RWPE2 (cell line): ENCODE measurements around the gene FAXDC2.

Experiments
- ATAC-seq: fragments of 200-7000 bp; cut with Tn5 transposase; 3 replicates; pipeline ENCODE4 v1.9.1; 2021; ENCODE audit warnings: low read depth
- DNase-seq: peaks from one replicate; pipeline ENCODE4 v3.0.0-alpha.2; 2020; ENCODE audit warnings: low spot score
- H3K27ac ChIP-seq: fragments of 450-650 bp; 2 replicates; pipeline ENCODE4 v1.5.1; 2017; ENCODE audit warnings: mild to moderate bottlenecking; ENCODE audit not compliant: poor library complexity, severe bottlenecking
- H3K27me3 ChIP-seq: fragments of 250-450 bp; sonication (Bioruptor Pico); 2 replicates; pipeline ENCODE4 v1.5.1; 2021; ENCODE audit warnings: mild to moderate bottlenecking, moderate library complexity; ENCODE audit not compliant: insufficient read depth, poor library complexity, severe bottlenecking
- H3K36me3 ChIP-seq: fragments of 250-450 bp; sonication (Bioruptor Pico); 2 replicates; pipeline ENCODE4 v1.5.1; 2020; ENCODE audit warnings: low read depth, mild to moderate bottlenecking, moderate library complexity
- H3K4me1 ChIP-seq: fragments of 250-450 bp; sonication (Bioruptor Pico); 2 replicates; pipeline ENCODE4 v1.5.1; 2021; ENCODE audit warnings: mild to moderate bottlenecking, moderate library complexity; ENCODE audit not compliant: insufficient read depth, poor library complexity, severe bottlenecking
- H3K4me3 ChIP-seq: fragments of 250-450 bp; sonication (Bioruptor Pico); 2 replicates; pipeline ENCODE4 v1.5.1; 2021; ENCODE audit warnings: mild to moderate bottlenecking, moderate library complexity; ENCODE audit not compliant: severe bottlenecking
- H3K9me3 ChIP-seq: fragments of 250-450 bp; sonication (Bioruptor Pico); 2 replicates; pipeline ENCODE4 v1.5.1; 2021; ENCODE audit warnings: mild to moderate bottlenecking, moderate library complexity; ENCODE audit not compliant: severe bottlenecking
- CTCF ChIP-seq: fragments of 450-650 bp; IDR thresholded peaks from one replicate; pipeline ENCODE4 v1.5.1; 2017; ENCODE audit warnings: mild to moderate bottlenecking, moderate library complexity; ENCODE audit not compliant: poor library complexity, severe bottlenecking

Gene FAXDC2

GRCh38 chr5:154858297-154858971, 8.0 kb upstream of the FAXDC2 start, which contains the start of gene CNOT8:
TSS of gene CNOT8 (plus strand) at chr5:154858627. CDS start at chr5:154863279, 4,652 bp downstream.
- DNase-seq (peak; percentile 99), ATAC-seq (peak; percentile 83)
- Histone ChIP-seq H3K4me3 (peak within 1 kb of the TSS; percentile 82), H3K27me3 (no peaks in the 10 kb centered on the region), H3K36me3 (peaks cover 27% of the 10 kb centered on the region), H3K27ac (peak within 1 kb of the TSS; percentile 93), H3K4me1 (peaks cover 15% of the 10 kb centered on the region), H3K9me3 (no peaks in the 10 kb centered on the region)
- TF ChIP-seq CTCF: no peak

- TF ChIP-seq CTCF: peak; percentile 33
- Histone ChIP-seq H3K4me1 (peaks cover 15% of the 10 kb centered on the region), H3K36me3 (peaks cover 20% of the 10 kb centered on the region), H3K9me3 (no peaks in the 10 kb centered on the region), H3K27me3 (no peaks in the 10 kb centered on the region), H3K4me3 (peak overlapping the region; percentile 82), H3K27ac (peak overlapping the region; percentile 93)
- ATAC-seq: peak; percentile 80
- DNase-seq: peak; percentile 100
Observed at GRCh38 chr5:154857530-154858296, 7.3 kb upstream of the FAXDC2 start.

GRCh38 chr5:154851351-154851750, 948 bp upstream of the FAXDC2 start:
- ATAC-seq (no peak), DNase-seq (no peak)
- H3K9me3 ChIP-seq: no peaks in the 10 kb centered on the region
- H3K27ac ChIP-seq: no peak overlapping the region
- peaks cover 6% of the 10 kb centered on the region for H3K4me1 ChIP-seq
- no peak overlapping the region for H3K4me3 ChIP-seq
- no peaks in the 10 kb centered on the region for H3K27me3 ChIP-seq
- H3K36me3 ChIP-seq: no peaks in the 10 kb centered on the region
- no peak for TF ChIP-seq CTCF

- H3K4me3 ChIP-seq: no peak overlapping the region
- no peak for DNase-seq
Observed at GRCh38 chr5:154849791-154850201, 607 bp downstream of the FAXDC2 start.

More at GRCh38 chr5:154849791-154850201, 607 bp downstream of the FAXDC2 start:
- no peak overlapping the region for H3K27ac ChIP-seq
- H3K4me1 ChIP-seq: peaks cover 6% of the 10 kb centered on the region
- H3K27me3 ChIP-seq: no peaks in the 10 kb centered on the region
- no peaks in the 10 kb centered on the region for H3K36me3 ChIP-seq
- H3K9me3 ChIP-seq: no peaks in the 10 kb centered on the region
- no peak for TF ChIP-seq CTCF
- peak; percentile 40 for ATAC-seq
